ENCODE measurements around the gene MSANTD1.
A peak's percentile ranks its signal among the peaks of the same experiment; 100 is the strongest.

MSANTD1 gene

DNA sequence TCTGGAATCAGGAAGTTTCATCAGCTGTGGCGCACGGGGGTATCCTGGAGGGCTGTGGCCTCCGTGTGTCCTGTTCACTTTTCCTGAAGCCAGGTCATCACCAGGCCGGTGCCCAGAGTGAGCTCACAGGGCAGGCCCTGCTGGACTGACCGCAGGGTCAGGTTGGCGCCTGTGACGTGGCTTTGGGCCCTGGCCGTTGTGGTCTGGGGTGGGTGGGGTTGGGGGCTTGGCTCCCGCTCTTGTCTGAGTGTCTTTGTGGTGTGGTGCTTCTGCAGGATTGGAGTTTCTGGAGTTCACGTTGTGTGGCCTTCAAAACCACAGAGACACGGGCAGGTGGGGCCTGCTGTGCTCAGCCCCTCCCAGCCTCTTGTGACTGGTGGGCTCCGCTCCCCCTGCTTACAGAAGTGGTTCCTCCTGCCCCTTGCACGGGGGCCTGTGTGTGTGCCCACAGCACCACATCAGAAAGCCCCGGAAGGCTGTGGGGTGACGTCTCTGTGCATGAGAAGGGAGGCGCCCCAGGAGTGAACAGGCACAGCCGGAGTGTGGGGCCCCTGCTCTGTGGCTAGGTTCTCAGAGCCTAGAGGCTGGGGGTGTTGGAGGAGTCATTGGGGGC, 53.3 kb downstream of the MSANTD1 start:
- Mint-ChIP-seq H3K9me3 (peaks cover 9% of the 10 kb centered on the region), H3K4me3 (no peak overlapping the region), H3K27ac (no peak overlapping the region), H3K4me1 (peaks cover 98% of the 10 kb centered on the region), H3K27me3 (ENCODE audit: low read depth, poor library complexity) (peaks cover 3% of the 10 kb centered on the region), H3K36me3 (ENCODE audit: low read depth) (peaks cover 16% of the 10 kb centered on the region)
- TF ChIP-seq, protein P1, sequence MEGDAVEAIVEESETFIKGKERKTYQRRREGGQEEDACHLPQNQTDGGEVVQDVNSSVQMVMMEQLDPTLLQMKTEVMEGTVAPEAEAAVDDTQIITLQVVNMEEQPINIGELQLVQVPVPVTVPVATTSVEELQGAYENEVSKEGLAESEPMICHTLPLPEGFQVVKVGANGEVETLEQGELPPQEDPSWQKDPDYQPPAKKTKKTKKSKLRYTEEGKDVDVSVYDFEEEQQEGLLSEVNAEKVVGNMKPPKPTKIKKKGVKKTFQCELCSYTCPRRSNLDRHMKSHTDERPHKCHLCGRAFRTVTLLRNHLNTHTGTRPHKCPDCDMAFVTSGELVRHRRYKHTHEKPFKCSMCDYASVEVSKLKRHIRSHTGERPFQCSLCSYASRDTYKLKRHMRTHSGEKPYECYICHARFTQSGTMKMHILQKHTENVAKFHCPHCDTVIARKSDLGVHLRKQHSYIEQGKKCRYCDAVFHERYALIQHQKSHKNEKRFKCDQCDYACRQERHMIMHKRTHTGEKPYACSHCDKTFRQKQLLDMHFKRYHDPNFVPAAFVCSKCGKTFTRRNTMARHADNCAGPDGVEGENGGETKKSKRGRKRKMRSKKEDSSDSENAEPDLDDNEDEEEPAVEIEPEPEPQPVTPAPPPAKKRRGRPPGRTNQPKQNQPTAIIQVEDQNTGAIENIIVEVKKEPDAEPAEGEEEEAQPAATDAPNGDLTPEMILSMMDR (IDR thresholded peaks at IDR 0.05) = no peak
- DNase-seq = no peak

DNA sequence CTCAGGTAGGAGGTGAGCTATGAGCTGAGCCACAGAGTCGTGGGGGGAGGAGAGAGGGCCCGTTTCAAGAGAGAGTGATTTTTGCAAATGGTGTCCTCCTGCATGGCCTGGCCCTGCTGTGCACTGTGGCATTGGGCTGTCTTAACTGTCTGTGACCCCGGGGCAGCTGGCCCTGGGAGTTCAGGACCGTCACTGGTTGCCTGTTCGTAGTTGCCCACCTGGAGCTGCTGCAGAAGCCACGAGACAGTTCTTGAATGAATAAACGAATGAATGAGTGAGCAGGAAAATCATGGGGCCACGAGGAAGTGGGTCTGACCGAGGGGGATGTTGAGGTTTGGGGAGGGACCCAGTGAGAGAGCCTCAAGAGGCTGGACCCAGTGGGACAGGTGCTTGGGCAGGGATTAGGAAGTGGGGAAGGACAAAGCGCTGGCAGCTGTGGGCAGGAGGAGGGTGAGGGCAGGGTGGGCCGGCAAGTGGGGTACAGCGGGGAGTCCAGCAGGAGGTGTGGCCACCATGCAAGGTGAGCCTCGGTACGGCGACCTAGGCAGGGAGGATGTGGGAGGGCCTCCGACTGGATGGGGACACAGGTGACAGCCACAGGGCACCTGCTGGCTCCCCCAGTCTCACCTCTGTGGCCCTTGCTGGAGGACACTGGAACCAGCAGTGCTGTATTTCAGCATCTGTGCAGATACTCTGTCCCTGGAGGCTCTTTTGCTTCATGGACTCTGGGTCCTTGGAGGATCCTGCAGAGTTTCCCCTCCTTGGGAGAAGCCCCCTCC, 54.0 kb downstream of the MSANTD1 start:
- Mint-ChIP-seq H3K27ac (peak overlapping the region; percentile 70), H3K9me3 (peaks cover 4% of the 10 kb centered on the region), H3K27me3 (ENCODE audit: low read depth, poor library complexity) (peaks cover 6% of the 10 kb centered on the region), H3K36me3 (ENCODE audit: low read depth) (peaks cover 9% of the 10 kb centered on the region), H3K4me1 (peaks cover 98% of the 10 kb centered on the region), H3K4me3 (no peak overlapping the region)
- no peak for DNase-seq
- TF ChIP-seq, protein P1 (IDR thresholded peaks at IDR 0.05) = no peak

DNA sequence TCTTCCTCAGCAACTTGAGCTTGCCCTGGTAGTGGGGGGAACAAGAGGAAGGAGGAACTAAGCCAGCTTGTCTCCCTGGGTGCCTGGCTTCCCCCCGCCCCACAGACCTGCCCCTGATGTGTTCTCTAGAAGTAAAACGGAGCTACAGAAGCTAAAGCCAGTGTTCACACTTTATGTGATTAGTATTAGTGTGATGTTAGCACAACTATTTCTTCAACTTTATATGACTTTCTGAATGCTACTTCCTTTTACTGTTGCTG, 54.5 kb downstream of the MSANTD1 start:
- H3K9me3 Mint-ChIP-seq = no peaks in the 10 kb centered on the region
- H3K27me3 Mint-ChIP-seq (ENCODE audit: low read depth, poor library complexity) = peaks cover 10% of the 10 kb centered on the region
- H3K4me3 Mint-ChIP-seq = no peak overlapping the region
- DNase-seq = no peak
- peaks cover 3% of the 10 kb centered on the region for H3K36me3 Mint-ChIP-seq (ENCODE audit: low read depth)
- TF ChIP-seq, protein P1 (IDR thresholded peaks at IDR 0.05) = no peak
- H3K27ac Mint-ChIP-seq = peak overlapping the region; percentile 74
- peaks cover 98% of the 10 kb centered on the region for H3K4me1 Mint-ChIP-seq

DNA sequence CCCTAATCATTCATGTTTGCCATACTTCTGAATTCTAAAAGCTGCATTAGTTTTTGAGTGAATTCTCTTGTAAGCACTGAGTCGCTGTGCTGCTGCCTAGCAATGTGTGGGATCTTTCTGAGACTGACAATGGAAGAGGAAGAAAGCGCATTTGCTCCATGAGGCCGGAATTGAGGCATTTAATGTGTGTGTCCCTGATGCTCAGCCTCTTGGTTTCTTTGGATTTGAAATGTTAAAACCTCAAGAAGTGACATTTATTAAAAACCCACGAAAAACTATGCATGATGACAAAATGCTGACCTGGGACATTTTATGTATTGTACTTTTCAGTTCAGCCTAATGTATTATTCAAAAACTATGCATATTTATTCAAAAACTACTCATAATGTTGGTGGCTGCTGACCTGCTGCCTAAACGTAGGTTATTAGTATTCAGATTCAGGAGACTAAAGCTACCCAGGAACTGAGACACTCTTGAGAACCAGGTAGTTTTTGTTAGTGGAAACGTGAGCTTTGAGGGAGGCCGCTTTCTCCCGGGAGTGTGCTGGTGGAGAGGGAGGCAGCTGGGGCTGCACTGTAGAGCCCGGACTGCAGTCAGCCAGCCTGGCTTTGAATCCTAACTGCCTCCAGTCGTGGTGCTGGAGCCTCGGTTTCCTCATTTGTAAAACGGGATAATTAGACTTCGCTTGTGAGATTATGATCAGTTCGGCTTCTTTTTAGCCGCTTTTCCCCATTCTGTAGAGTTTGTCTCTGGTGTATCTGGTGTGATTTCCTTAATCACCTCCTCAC, 55.2 kb downstream of the MSANTD1 start:
- Mint-ChIP-seq H3K4me3 (peak overlapping the region; percentile 23), H3K27ac (peak overlapping the region; percentile 74), H3K4me1 (peaks cover 97% of the 10 kb centered on the region), H3K9me3 (no peaks in the 10 kb centered on the region), H3K36me3 (ENCODE audit: low read depth) (no peaks in the 10 kb centered on the region), H3K27me3 (ENCODE audit: low read depth, poor library complexity) (peaks cover 14% of the 10 kb centered on the region)
- TF ChIP-seq, protein P1 (IDR thresholded peaks at IDR 0.05) = no peak
- DNase-seq = no peak

DNA sequence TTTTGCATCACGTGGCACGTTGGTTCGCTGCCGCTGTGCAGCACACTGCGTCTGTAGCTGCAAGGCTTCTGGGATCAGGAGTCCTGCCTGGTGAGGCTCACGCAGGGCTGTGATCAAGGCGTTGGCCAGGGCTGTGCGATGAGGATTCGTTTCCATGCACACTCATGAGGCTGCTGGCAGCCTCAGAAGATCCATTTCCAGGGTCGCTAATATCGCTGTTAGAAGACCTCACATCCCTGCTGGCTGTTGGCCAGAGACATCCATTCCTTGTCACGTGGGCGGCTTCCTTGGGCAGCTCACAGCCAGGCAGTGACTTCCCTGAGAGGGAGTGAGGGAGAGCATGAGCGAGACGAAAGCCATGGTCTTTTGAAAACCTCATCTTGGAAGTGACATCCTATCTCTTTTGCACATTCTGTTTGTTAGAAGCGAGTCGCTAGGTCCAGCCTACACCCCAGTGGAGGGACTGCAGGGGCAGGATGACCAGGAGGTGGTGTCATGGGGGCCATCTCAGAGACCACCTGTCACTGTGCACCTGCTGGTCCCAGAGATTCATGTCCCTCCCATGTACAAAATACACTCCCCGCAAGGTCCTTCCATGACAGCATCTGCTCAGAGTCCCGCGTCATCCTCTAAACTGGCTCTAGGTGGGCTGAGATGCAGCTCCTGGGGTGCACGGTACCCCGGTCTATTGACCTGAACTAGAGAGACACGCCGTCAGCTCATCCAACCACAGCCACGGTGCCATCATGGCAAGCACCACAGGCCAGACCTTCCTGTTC, 56.1 kb downstream of the MSANTD1 start:
- Mint-ChIP-seq H3K27me3 (ENCODE audit: low read depth, poor library complexity) (peaks cover 14% of the 10 kb centered on the region), H3K4me3 (peak overlapping the region; percentile 23), H3K4me1 (peaks cover 88% of the 10 kb centered on the region), H3K9me3 (no peaks in the 10 kb centered on the region), H3K36me3 (ENCODE audit: low read depth) (no peaks in the 10 kb centered on the region), H3K27ac (no peak overlapping the region)
- no peak for DNase-seq
- TF ChIP-seq, protein P1 (IDR thresholded peaks at IDR 0.05) = no peak
